Right atrium auricular region (tissue), 2 donors: ENCODE measurements around the gene JSRP1. TPM values are rescaled to one million over a fixed set of nuclear protein-coding genes. Genes with fewer than 3 reads are reported as not detected.
A peak's percentile ranks its signal among the peaks of the same experiment; 100 is the strongest.

ENCODE experiments used
- DNase-seq: peaks from one replicate; pipeline ENCODE4 v3.0.0-alpha.2; 2019; ENCODE audit warnings: low spot score
- H3K27ac ChIP-seq, 2 donors: fragments of 200-600 bp; sonication (generic); 1 replicate in 1 of 2; 2 replicates in 1 of 2; pipeline ENCODE4 v1.5.1; 2016 to 2019
- H3K27me3 ChIP-seq, 2 donors: fragments of 200-600 bp; sonication (generic); one replicate each; pipeline versions ENCODE4 v1.5.1 to v1.6.0; 2017 to 2019
- H3K36me3 ChIP-seq: fragments of 200-600 bp; sonication (generic); one replicate; pipeline ENCODE4 v1.5.1; 2016
- H3K4me1 ChIP-seq, 2 donors: fragments of 200-600 bp; sonication (generic); one replicate each; pipeline versions ENCODE4 v1.5.1 to v1.6.0; 2017 to 2019
- H3K4me3 ChIP-seq, 2 donors: fragments of 200-600 bp; sonication (generic); 1 replicate in 1 of 2; 2 replicates in 1 of 2; pipeline ENCODE4 v1.5.1; 2017 to 2019; ENCODE audit warnings: mild to moderate bottlenecking in 1 of 2, moderate library complexity in 1 of 2
- H3K9me3 ChIP-seq, 2 donors: fragments of 200-600 bp; sonication (generic); one replicate each; pipeline ENCODE4 v1.5.1; 2019
- CTCF ChIP-seq, 2 donors: fragments of 200-600 bp; sonication (generic); IDR thresholded peaks; one replicate each; pipeline ENCODE4 v1.5.1; 2019; ENCODE audit warnings: antibody characterized with exemption in 2 of 2
- total RNA-seq, 2 donors: library from RNA; depleted of rRNA; stranded (reverse); fragments of >200 nt; gene quantifications; one replicate each; pipeline ENCODE4 v1.1.0, GENCODE V29; 2016

JSRP1 gene
- total RNA-seq, 2 donors from 2014 or later, result 0.39 TPM; not detected in 1

- Histone ChIP-seq H3K27me3 (no peaks in the 10 kb centered on the region), H3K4me1 (peaks cover 0 to 52% of the 10 kb centered on the region in 2 donors), H3K4me3 (peak overlapping the region; percentile 79 to 100), H3K27ac (peak overlapping the region; percentile 99 to 100), H3K9me3 (no peaks in the 10 kb centered on the region), H3K36me3 (peaks cover 31% of the 10 kb centered on the region)
- no peak for TF ChIP-seq CTCF (IDR thresholded peaks at IDR 0.05)
- peak; percentile 98 for DNase-seq
Measured at GRCh38 chr19:2269244-2270156, 13.3 kb upstream of the JSRP1 start.

GRCh38 chr19:2268861-2269243 lies 12.6 kb upstream of the JSRP1 start:
- Histone ChIP-seq H3K9me3 (no peaks in the 10 kb centered on the region), H3K27ac (peak overlapping the region; percentile 77 to 99), H3K36me3 (peaks cover 31% of the 10 kb centered on the region), H3K27me3 (no peaks in the 10 kb centered on the region), H3K4me3 (peak overlapping the region; percentile 79 to 100), H3K4me1 (peaks cover 0 to 45% of the 10 kb centered on the region in 2 donors)
- no peak for TF ChIP-seq CTCF (IDR thresholded peaks at IDR 0.05)
- no peak for DNase-seq

DNA sequence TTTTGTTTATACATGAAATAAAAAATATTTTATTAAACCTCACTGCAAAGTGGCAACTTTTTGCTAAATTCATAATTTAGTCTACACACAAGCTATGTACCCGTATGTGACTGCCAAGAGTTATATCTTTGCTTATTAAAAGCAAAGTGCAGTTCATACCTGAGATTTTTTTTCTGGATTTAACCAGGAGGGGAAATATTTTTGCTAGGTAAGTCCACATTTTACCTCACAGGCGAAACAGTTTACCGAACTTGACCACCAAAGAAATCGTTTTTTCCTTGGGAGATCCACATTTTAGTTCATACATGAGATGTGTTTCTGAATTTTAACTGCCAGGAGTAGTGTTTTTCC lies 12.2 kb upstream of the JSRP1 start:
- Histone ChIP-seq H3K4me3 (peak overlapping the region in 1 of 2 donors; percentile 100), H3K4me1 (peaks cover 0 to 41% of the 10 kb centered on the region in 2 donors), H3K36me3 (peaks cover 30% of the 10 kb centered on the region), H3K27ac (no peak overlapping the region), H3K9me3 (no peaks in the 10 kb centered on the region), H3K27me3 (no peaks in the 10 kb centered on the region)
- DNase-seq, result no peak
- no peak for TF ChIP-seq CTCF (IDR thresholded peaks at IDR 0.05)

- Histone ChIP-seq H3K9me3 (no peaks in the 10 kb centered on the region), H3K27me3 (no peaks in the 10 kb centered on the region), H3K36me3 (peaks cover 9% of the 10 kb centered on the region), H3K4me3 (no peak overlapping the region), H3K4me1 (peaks cover 0 to 21% of the 10 kb centered on the region in 2 donors), H3K27ac (peak overlapping the region; percentile 14 to 48)
- peak; percentile 87 for DNase-seq
- TF ChIP-seq CTCF (IDR thresholded peaks at IDR 0.05), result no peak
Measured at GRCh38 chr19:2266183-2266993, 10.2 kb upstream of the JSRP1 start.

- Histone ChIP-seq H3K9me3 (no peaks in the 10 kb centered on the region), H3K4me3 (no peak overlapping the region), H3K4me1 (peaks cover 0 to 4% of the 10 kb centered on the region in 2 donors), H3K27ac (no peak overlapping the region), H3K36me3 (no peaks in the 10 kb centered on the region), H3K27me3 (no peaks in the 10 kb centered on the region)
- no peak for DNase-seq
- TF ChIP-seq CTCF (IDR thresholded peaks at IDR 0.05), result peak; percentile 10 to 60
Measured at GRCh38 chr19:2261438-2262172, 5.4 kb upstream of the JSRP1 start.
